GM12874 (cell line): ENCODE data around the gene TMEM169.

ENCODE experiments used
- TF ChIP-seq, protein P1 (sequence below): IDR thresholded peaks from 2 replicates; pipeline ENCODE4 v1.5.1; 2011; ENCODE audit warnings: low read depth, mild to moderate bottlenecking, control low read depth, low read length, moderate library complexity; ENCODE audit not compliant: insufficient read depth

The TMEM169 gene

DNA sequence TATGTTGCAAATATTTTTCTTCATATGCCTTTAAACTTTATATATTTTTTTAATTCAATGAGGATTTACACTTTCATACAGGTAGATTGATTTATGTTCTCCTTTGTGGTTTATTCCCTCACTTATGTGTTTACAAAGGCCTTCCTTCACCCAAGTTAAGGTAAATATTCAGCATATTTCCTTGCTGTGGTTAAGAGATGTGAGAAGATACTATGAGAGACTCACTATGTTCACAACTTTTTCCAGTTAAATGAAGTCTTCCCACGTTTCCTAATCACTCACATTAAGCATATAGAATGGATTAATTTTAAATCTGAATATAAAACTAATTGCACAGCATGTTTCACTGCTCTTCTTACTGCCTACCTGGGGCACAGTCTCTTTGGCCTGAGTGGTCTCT, 707 bp upstream of the TMEM169 start:
- TF ChIP-seq, protein P1, sequence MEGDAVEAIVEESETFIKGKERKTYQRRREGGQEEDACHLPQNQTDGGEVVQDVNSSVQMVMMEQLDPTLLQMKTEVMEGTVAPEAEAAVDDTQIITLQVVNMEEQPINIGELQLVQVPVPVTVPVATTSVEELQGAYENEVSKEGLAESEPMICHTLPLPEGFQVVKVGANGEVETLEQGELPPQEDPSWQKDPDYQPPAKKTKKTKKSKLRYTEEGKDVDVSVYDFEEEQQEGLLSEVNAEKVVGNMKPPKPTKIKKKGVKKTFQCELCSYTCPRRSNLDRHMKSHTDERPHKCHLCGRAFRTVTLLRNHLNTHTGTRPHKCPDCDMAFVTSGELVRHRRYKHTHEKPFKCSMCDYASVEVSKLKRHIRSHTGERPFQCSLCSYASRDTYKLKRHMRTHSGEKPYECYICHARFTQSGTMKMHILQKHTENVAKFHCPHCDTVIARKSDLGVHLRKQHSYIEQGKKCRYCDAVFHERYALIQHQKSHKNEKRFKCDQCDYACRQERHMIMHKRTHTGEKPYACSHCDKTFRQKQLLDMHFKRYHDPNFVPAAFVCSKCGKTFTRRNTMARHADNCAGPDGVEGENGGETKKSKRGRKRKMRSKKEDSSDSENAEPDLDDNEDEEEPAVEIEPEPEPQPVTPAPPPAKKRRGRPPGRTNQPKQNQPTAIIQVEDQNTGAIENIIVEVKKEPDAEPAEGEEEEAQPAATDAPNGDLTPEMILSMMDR, result no peak

DNA sequence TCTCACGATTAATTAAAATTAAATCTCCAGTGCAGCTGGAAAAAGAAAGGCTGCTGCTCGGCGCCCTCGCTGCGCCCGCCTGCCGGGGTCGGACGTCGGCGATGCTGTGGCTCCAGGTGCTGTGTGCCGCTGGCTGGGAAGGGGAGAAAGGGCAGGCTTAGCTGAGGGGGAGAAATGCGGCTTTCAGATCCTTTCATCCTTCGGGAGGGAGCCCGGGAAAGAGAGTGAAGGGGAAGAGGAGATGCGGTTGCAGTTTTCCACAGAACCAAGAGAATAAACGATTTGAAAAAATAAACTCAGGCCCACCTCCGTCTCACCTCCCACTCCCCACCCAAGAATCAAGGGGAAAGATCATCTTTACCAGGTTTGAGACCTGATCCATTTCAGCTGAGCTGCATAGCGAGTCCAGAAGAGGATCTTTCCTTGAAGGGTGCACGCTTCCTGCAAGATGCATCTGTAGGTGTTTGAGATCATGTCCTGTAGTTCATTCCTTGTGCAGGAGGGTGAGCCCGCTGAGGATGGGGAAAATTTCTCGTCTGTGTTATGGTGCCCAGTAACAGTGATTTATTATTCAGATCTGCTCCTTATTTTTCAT, 495 bp downstream of the TMEM169 start:
- TF ChIP-seq, protein P1, result no peak

DNA sequence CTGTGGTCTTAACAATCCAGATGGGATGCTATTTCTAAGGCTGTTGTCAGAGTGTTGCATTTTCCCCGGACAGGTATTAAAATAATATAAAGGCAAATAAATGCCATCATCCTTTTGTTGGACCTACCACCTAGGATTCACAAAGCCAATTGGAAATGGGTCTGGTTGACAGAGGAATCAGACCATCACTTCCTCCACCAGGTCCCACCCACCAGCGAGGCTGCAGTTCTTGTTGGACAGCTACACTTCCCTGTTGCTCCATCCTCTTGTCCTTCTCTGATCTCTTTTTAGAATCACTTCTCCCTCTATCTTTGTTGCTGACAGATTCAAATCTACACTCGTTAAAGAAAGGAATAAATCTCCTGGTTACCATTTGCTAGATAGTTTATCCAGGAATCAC, 1.1 kb downstream of the TMEM169 start:
- TF ChIP-seq, protein P1, result no peak

DNA sequence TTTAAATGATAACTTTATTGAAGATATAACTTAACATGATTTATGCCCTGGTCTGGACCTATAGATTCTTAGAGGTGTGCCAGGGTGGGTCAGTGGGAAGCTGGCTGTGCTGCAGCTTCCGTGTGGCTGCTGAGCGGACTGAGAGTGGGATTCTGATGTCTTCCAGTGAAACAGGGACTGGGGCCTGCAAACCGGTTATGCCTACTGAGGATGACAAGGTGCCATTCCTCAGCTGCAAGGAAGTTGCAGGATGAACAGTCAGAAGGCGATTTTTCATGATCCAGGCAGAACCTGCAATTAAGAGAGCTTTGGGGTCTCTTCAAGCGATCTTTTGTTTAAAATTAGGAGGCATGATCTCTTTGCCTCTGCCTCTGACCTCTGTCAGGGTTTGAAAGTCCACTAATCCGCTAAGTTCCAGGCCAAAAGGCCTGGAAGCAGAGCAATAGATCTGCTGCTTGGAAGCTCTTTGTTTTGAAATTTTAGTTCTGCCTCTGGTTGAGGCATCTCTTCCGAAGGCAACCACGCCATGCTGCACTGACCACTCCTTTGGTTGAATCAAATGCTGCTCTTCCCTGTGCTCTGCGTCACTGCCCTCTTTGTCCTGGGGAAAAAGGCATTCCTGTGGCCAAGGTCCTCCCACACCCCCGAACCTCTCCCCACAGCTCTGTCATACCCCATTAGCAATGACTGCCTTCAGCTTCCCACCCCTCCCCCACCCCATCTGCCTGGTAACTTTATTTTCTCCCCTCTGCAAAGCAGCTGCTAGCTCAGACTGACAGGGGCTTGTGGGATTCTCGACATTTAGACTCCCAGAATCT, 2.0 kb downstream of the TMEM169 start:
- TF ChIP-seq, protein P1, result no peak

DNA sequence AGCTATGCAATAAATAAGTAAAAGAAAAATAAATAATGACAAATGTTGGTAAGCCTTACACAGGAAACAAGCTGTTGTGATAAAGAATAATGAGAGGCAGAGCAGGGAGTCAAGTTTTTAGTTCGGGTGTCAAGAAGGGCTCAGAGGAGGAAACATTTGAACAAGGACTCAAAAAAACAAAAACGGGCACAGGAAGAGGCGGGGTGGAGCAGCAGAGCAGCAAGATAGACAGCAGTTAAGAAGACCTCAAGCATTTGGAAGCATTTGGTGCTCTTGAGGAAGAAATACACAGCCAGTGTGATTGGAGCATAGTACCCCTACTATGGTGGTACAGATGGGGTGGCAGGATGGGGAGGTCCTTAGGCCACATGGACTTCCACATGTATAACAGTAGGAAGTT, 2.8 kb downstream of the TMEM169 start:
- TF ChIP-seq, protein P1, result no peak

DNA sequence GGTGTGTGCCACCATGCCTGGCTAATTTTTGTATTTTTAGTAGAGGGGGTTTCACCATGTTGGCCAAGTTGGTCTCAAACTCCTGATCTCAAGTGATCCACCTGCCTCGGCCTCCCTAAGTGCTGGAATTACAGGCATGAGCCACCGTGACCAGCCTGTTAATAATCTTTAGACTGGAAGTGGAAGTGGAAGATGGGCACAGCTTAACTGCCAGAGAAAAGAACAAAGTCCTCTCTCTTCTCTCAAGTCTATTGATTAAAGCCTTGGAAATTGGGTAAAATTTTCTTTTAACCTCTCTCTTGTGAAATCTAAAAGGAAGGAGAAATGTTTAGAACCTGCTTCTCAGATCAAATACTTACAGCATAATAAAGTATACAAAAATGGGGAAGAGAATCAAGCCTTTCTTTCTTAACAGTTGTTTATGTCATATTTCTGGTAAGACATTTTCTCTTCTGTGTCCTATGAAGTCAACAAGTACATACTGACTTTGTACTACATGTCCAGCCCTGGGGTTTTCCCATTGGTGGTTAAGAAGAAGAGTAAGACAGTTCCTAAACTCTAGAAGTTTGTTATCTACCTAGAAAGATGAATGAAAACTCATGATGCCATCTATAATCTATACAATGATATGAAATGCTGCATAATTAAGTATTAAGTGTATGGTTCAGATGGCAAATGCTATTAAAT, 4.6 kb downstream of the TMEM169 start:
- TF ChIP-seq, protein P1, result no peak

DNA sequence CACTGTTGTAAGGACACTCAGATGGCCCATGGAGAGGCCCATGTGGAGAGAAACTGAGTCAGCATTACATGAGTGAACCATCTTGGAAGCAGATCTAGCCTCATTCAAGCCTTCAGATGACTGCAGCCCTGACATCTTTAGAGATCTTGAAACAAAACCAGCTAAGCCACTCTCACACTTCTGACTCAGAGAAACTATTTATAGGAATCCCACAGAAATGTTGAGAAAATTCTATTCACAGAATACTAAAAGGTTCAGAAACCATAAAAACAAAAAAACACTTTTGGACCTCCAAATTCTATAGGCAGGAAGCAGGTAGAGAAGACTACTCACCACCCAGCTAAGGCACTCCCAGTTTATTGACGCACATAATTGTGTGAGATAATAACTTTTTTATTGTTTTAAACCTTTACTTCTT, 8.7 kb downstream of the TMEM169 start:
- TF ChIP-seq, protein P1, result no peak
